ENCODE data around the gene GRM8.

- TF ChIP-seq CTCF (IDR thresholded peaks at IDR 0.05): no peak
- TF ChIP-seq POLR2A (IDR thresholded peaks at IDR 0.05): no peak
Observed at GRCh38 chr7:127151379-127151778, 101.4 kb downstream of the GRM8 start.
